ENCODE measurements around the gene SFRP5.

GRCh38 chr10:97773096-97773495, 1.3 kb upstream of the SFRP5 start:
- no peak for TF ChIP-seq EZH2 (IDR thresholded peaks at IDR 0.05)
- TF ChIP-seq, protein P1, sequence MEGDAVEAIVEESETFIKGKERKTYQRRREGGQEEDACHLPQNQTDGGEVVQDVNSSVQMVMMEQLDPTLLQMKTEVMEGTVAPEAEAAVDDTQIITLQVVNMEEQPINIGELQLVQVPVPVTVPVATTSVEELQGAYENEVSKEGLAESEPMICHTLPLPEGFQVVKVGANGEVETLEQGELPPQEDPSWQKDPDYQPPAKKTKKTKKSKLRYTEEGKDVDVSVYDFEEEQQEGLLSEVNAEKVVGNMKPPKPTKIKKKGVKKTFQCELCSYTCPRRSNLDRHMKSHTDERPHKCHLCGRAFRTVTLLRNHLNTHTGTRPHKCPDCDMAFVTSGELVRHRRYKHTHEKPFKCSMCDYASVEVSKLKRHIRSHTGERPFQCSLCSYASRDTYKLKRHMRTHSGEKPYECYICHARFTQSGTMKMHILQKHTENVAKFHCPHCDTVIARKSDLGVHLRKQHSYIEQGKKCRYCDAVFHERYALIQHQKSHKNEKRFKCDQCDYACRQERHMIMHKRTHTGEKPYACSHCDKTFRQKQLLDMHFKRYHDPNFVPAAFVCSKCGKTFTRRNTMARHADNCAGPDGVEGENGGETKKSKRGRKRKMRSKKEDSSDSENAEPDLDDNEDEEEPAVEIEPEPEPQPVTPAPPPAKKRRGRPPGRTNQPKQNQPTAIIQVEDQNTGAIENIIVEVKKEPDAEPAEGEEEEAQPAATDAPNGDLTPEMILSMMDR (IDR thresholded peaks at IDR 0.05) = no peak
- no peak for TF ChIP-seq EZH2phosphoT487 (IDR thresholded peaks at IDR 0.05)
